Neutrophil (primary cell): ENCODE data around the gene RFNG.
A peak's percentile ranks its signal among the peaks of the same experiment; 100 is the strongest.

Source experiments
- H3K27ac ChIP-seq: fragments of 200-600 bp; sonication (generic); 2 replicates; pipeline ENCODE4 v1.5.1; 2016; ENCODE audit warnings: mild to moderate bottlenecking, moderate library complexity
- H3K27me3 ChIP-seq: fragments of 200-600 bp; sonication (generic); 2 replicates; pipeline ENCODE4 v1.6.0; 2016; ENCODE audit warnings: mild to moderate bottlenecking
- H3K36me3 ChIP-seq: fragments of 200-600 bp; sonication (generic); 2 replicates; pipeline ENCODE4 v1.5.1; 2017
- H3K4me1 ChIP-seq, 2 experiments: fragments of 200-600 bp in 1 of 2; sonication (generic) in 1 of 2; 1 replicate in 1 of 2; 2 replicates in 1 of 2; pipeline versions ENCODE4 v1.5.1 to v1.6.1; 2013 to 2016; ENCODE audit warnings: low read depth in 1 of 2, low read length in 1 of 2, mild to moderate bottlenecking in 1 of 2, moderate library complexity in 1 of 2; ENCODE audit not compliant: control insufficient read depth in 1 of 2, insufficient read depth in 1 of 2
- H3K4me3 ChIP-seq, 2 experiments: fragments of 200-600 bp in 1 of 2; sonication (generic) in 1 of 2; 1 replicate in 1 of 2; 2 replicates in 1 of 2; pipeline ENCODE4 v1.5.1; 2013 to 2016; ENCODE audit warnings: low read depth in 1 of 2, low read length in 1 of 2, mild to moderate bottlenecking in 1 of 2, moderate library complexity in 1 of 2
- H3K9me3 ChIP-seq: fragments of 200-600 bp; sonication (generic); 2 replicates; pipeline ENCODE4 v1.5.1; 2016
- CTCF ChIP-seq: fragments of 200-600 bp; sonication (generic); IDR thresholded peaks from 2 replicates; pipeline ENCODE4 v1.5.1; 2016; ENCODE audit warnings: antibody characterized with exemption

RFNG gene

GRCh38 chr17:82023447-82024241 is 28.0 kb downstream of the RFNG start:
- TF ChIP-seq CTCF, result no peak
- peaks cover 25 to 26% of the 10 kb centered on the region in 2 experiments for H3K4me1 ChIP-seq
- no peaks in the 10 kb centered on the region for H3K27me3 ChIP-seq
- peak overlapping the region; percentile 31 for H3K27ac ChIP-seq
- H3K9me3 ChIP-seq, result no peaks in the 10 kb centered on the region
- H3K36me3 ChIP-seq, result peaks cover 2% of the 10 kb centered on the region
- H3K4me3 ChIP-seq, result peak overlapping the region; percentile 73 to 100

GRCh38 chr17:82022981-82023446 is 28.6 kb downstream of the RFNG start, which contains the start of gene LRRC45:
TSS of gene LRRC45 (plus strand) at chr17:82023305. CDS start at chr17:82023644, 339 bp downstream.
- peak within 1 kb of the TSS; percentile 73 to 100 for H3K4me3 ChIP-seq
- H3K4me1 ChIP-seq, result peaks cover 25 to 26% of the 10 kb centered on the region in 2 experiments
- TF ChIP-seq CTCF, result peak; percentile 49
- no peaks in the 10 kb centered on the region for H3K27me3 ChIP-seq
- no peaks in the 10 kb centered on the region for H3K9me3 ChIP-seq
- H3K36me3 ChIP-seq, result peaks cover 8% of the 10 kb centered on the region
- peak within 1 kb of the TSS; percentile 60 for H3K27ac ChIP-seq

GRCh38 chr17:82022310-82022980 is 29.2 kb downstream of the RFNG start, which contains the start of gene CENPX:
TSS of gene CENPX (minus strand) at chr17:82022878. CDS start at chr17:82022861, 17 bp downstream.
- H3K9me3 ChIP-seq, result no peaks in the 10 kb centered on the region
- peaks cover 25 to 26% of the 10 kb centered on the region in 2 experiments for H3K4me1 ChIP-seq
- no peak for TF ChIP-seq CTCF
- H3K4me3 ChIP-seq, result peak within 1 kb of the TSS; percentile 73 to 100
- peaks cover 9% of the 10 kb centered on the region for H3K36me3 ChIP-seq
- peak within 1 kb of the TSS; percentile 60 for H3K27ac ChIP-seq
- no peaks in the 10 kb centered on the region for H3K27me3 ChIP-seq

- H3K4me1 ChIP-seq, result peaks cover 25 to 26% of the 10 kb centered on the region in 2 experiments
- peak overlapping the region; percentile 73 to 100 for H3K4me3 ChIP-seq
- TF ChIP-seq CTCF, result no peak
- peaks cover 9% of the 10 kb centered on the region for H3K36me3 ChIP-seq
- H3K9me3 ChIP-seq, result no peaks in the 10 kb centered on the region
- no peaks in the 10 kb centered on the region for H3K27me3 ChIP-seq
- peak overlapping the region; percentile 60 for H3K27ac ChIP-seq
These were observed 29.7 kb downstream of the RFNG start for GRCh38 chr17:82021900-82022309.

GRCh38 chr17:82021107-82021899 is 30.3 kb downstream of the RFNG start:
- Histone ChIP-seq H3K36me3 (peaks cover 9% of the 10 kb centered on the region), H3K27me3 (no peaks in the 10 kb centered on the region), H3K9me3 (no peaks in the 10 kb centered on the region), H3K4me3 (peak overlapping the region; percentile 73 to 100), H3K27ac (no peak overlapping the region), H3K4me1 (peaks cover 25 to 26% of the 10 kb centered on the region in 2 experiments)
- no peak for TF ChIP-seq CTCF
